Pancreas (tissue), 10 donors: ENCODE measurements around the gene RPS6KA5. TPM values are rescaled to one million over a fixed set of nuclear protein-coding genes. Genes with fewer than 3 reads are reported as not detected.

Source experiments
- ATAC-seq, 4 donors: fragments of 200-7000 bp; cut with Tn5 transposase; one replicate each; pipeline versions ENCODE4 v1.8.0 to v1.9.1; 2020; ENCODE audit warnings: mild to moderate bottlenecking in 4 of 4, moderate library complexity in 4 of 4
- DNase-seq, 6 donors: peaks; one replicate each; pipeline ENCODE4 v3.0.0-alpha.2; 2020
- FAIRE-seq: peaks from 2 replicates; lab custom pipeline; 2012; peaks lifted over from hg19 to GRCh38; lab: Jason Lieb, UNC
- H3K27ac ChIP-seq, 4 donors: fragments of 200-600 bp; sonication (generic); 1 replicate in 3 of 4; 2 replicates in 1 of 4; pipeline versions ENCODE4 v1.5.0 to v1.8.0; 2020
- H3K27me3 ChIP-seq, 4 donors: fragments of 200-600 bp; one replicate each; pipeline ENCODE4 v1.8.0; 2021
- H3K36me3 ChIP-seq, 3 donors: fragments of 200-600 bp; sonication (generic) in 1 of 3; one replicate each; pipeline versions ENCODE4 v1.5.0 to v1.8.0; 2020 to 2021
- H3K4me1 ChIP-seq, 3 donors: fragments of 200-600 bp; one replicate each; pipeline ENCODE4 v1.8.0; 2021
- H3K4me3 ChIP-seq, 4 donors: fragments of 200-600 bp; sonication (generic) in 2 of 4; one replicate each; pipeline versions ENCODE4 v1.5.0 to v1.8.0; 2020 to 2021
- H3K9me3 ChIP-seq, 4 donors: fragments of 200-600 bp; one replicate each; pipeline ENCODE4 v1.8.0; 2021
- WGBS, 2 donors: extraction: QIAGEN DNeasy Blood & Tissue Kit; methylation state at CpG; one replicate each; pipeline ENCODE4 v1.1.7; 2013; 5-methylcytosine and 5-hydroxymethylcytosine counted together
- intact Hi-C, 3 donors: fragments of 100-400 bp; cut with DNase I; formaldehyde crosslinking; loops; one replicate each; pipeline versions ENCODE4 v1.11.1 to v1.14.2; 2022
- polyA plus RNA-seq, 2 donors: library from polyadenylated mRNA; stranded (reverse); fragments of 200-250 nt; gene quantifications; one replicate each; pipeline ENCODE4 v1.2.3, GENCODE V29; 2013
- total RNA-seq, 6 donors: library from RNA; stranded (reverse); fragmentation: NEBNext Ultra II Directional in 4 of 6; extraction: Animal tissue kit (Norgen Biotek cat#: 25700) in 4 of 6; gene quantifications; one replicate each; pipeline versions ENCODE4 v1.2.1 to v1.2.4, GENCODE V29; 2021 to 2023
- TF ChIP-seq, protein P1 (sequence below), 4 donors: fragments of 200-600 bp; sonication (generic) in 3 of 4; IDR thresholded peaks; one replicate each; pipeline versions ENCODE4 v1.5.0 to v1.8.0; 2021; ENCODE audit warnings: antibody characterized with exemption in 4 of 4
- donor health status: healthy with polysubstance abuse.
- donor health status: DM: no; HTN: no; CAD: no; lungs with moderate emphysema.
- donor health status: DM: no; HTN: no; CAD: no.
- donor health status: control.
- donor health status: control.
- donor health status: Bipolar disorder and iron deficiency.
- donor health status: DM: yes; HTN: yes; CAD: no.
- donor health status: DM: no; HTN: no; CAD: no.
- donor health status: DM: no; HTN: no; CAD: no.
- donor health status: DM: yes; HTN: yes; CAD: no.

RPS6KA5 gene
- total and polyA plus RNA-seq, 8 donors: 0.95 to 3.5 (median 2.8) TPM

DNA sequence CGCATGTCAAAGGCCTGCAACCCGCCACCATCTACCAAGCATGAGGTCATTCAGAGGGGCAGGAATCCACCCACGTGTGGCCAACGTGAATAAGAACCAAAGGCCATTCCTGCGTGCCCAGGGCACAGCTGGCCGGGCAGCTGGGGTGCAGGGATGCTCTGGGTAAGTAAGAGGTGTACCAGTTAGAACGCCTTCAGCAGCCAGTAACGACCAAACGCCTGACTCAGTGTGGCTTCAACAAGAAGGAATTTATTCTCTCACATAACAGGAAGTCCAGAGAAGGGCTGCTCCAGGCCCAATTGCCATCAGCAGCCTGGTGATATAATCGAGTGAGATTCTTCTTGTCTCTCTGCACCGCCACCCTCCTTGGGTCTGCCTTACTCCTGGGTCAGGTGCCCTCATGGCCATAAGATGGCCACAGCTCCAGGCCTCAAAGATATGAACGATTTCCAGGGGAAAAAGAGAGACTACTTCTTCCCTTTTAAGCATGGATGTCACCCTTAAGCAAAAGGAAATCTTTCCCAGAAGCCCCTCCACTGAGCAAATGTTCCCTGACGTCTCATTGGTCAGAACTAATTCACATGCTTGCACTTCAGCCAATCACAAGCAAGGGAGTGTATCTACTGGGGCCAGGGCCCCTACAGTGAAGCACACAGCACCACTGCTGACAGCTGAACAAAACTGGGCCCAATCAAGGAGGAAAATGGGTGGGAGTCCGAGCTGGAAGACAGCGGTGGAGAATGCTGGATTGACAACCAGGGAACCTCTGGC lies 251.5 kb downstream of the RPS6KA5 start:
- ATAC-seq (no peak), FAIRE-seq (no peak), DNase-seq (no peak)
- Histone ChIP-seq H3K36me3 (no peaks in the 10 kb centered on the region), H3K27ac (no peak overlapping the region), H3K27me3 (no peaks in the 10 kb centered on the region), H3K4me3 (no peak overlapping the region), H3K9me3 (no peaks in the 10 kb centered on the region), H3K4me1 (peaks cover 0 to 15% (median 5%) of the 10 kb centered on the region in 3 donors)
- TF ChIP-seq, protein P1, sequence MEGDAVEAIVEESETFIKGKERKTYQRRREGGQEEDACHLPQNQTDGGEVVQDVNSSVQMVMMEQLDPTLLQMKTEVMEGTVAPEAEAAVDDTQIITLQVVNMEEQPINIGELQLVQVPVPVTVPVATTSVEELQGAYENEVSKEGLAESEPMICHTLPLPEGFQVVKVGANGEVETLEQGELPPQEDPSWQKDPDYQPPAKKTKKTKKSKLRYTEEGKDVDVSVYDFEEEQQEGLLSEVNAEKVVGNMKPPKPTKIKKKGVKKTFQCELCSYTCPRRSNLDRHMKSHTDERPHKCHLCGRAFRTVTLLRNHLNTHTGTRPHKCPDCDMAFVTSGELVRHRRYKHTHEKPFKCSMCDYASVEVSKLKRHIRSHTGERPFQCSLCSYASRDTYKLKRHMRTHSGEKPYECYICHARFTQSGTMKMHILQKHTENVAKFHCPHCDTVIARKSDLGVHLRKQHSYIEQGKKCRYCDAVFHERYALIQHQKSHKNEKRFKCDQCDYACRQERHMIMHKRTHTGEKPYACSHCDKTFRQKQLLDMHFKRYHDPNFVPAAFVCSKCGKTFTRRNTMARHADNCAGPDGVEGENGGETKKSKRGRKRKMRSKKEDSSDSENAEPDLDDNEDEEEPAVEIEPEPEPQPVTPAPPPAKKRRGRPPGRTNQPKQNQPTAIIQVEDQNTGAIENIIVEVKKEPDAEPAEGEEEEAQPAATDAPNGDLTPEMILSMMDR (IDR thresholded peaks at IDR 0.05): no peak
- intact Hi-C loops: no loop called here
- 90 to 94% methylated on average over 15 of the region's 15 CpGs for WGBS, 2 donors

- WGBS, 2 donors: 79 to 80% methylated on average over 6 of the region's 6 CpGs
- H3K4me1 ChIP-seq: peaks cover 0 to 12% (median 5%) of the 10 kb centered on the region in 3 donors
- H3K9me3 ChIP-seq: no peaks in the 10 kb centered on the region
- TF ChIP-seq, protein P1 (IDR thresholded peaks at IDR 0.05): no peak
- intact Hi-C loops: no loop called here
- ATAC-seq (no peak), FAIRE-seq (no peak), DNase-seq (no peak)
- no peak overlapping the region for H3K4me3 ChIP-seq
- no peak overlapping the region for H3K27ac ChIP-seq
- H3K36me3 ChIP-seq: no peaks in the 10 kb centered on the region
- H3K27me3 ChIP-seq: no peaks in the 10 kb centered on the region
These were observed 253.4 kb downstream of the RPS6KA5 start for GRCh38 chr14:90807060-90807459.

DNA sequence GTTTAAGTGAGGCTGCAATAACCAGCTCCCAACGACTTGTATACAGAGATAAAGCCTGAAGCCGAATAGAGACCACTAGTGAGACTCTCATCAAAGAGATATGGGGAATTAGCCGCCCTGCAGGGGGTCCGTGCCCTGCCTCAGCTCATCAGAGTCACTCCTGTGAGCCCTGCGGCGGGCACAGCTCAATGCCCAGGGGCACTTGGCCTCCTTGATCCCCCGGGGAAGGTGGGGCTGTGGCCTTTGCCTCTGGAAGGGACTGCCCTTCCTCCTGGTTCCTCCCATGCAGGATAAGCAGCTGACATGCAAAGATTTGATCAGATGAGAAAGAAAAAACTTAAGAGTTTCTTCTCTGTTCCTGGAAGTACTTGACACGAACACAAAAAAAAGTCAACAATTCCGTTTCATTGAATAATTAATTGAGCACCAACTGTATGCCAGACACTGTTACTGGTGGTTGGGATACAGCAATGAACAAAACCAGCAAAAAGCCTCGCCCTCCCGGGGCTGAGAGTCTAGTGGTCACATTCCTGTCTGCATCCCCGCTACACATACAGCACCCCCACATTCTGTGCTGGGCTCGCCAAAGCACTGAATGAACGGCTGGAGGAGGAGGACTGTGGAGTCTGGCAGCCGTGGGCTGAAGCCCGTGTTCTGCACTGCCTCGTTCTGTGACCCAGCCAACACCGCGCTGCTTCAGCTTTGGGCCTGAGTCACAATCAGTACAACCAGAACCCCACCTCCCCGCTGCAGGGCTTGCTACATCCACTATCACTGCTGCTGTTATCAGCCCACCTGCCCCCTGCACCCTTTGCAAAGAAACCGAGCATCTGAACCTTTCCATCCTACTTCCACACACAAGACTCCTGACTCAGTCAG lies 254.5 kb downstream of the RPS6KA5 start:
- H3K27ac ChIP-seq: no peak overlapping the region

GRCh38 chr14:90805084-90805391 lies 255.4 kb downstream of the RPS6KA5 start:
- DNase-seq (no peak), FAIRE-seq (no peak), ATAC-seq (no peak)
- Histone ChIP-seq H3K27me3 (no peaks in the 10 kb centered on the region), H3K4me1 (peaks cover 0 to 12% (median 5%) of the 10 kb centered on the region in 3 donors), H3K9me3 (no peaks in the 10 kb centered on the region), H3K36me3 (no peaks in the 10 kb centered on the region), H3K4me3 (no peak overlapping the region), H3K27ac (no peak overlapping the region)
- WGBS, 2 donors: 91 to 92% methylated on average over 13 of the region's 13 CpGs
- TF ChIP-seq, protein P1 (IDR thresholded peaks at IDR 0.05): no peak
- intact Hi-C loops: no loop called here

More for the DNA sequence above, 254.5 kb downstream of the RPS6KA5 start:
- TF ChIP-seq, protein P1 (IDR thresholded peaks at IDR 0.05): no peak
- no peaks in the 10 kb centered on the region for H3K9me3 ChIP-seq
- H3K36me3 ChIP-seq: no peaks in the 10 kb centered on the region
- no peaks in the 10 kb centered on the region for H3K27me3 ChIP-seq
- H3K4me1 ChIP-seq: peaks cover 0 to 12% (median 5%) of the 10 kb centered on the region in 3 donors
- ATAC-seq (peak in 2 of 4 donors; percentile 4 to 17), FAIRE-seq (no peak), DNase-seq (no peak)
- H3K4me3 ChIP-seq: no peak overlapping the region
- WGBS, 2 donors: 82 to 85% methylated on average over 21 of the region's 21 CpGs
- intact Hi-C loops: no loop called here
